ENCODE data around the gene RBMXL3.

Gene RBMXL3

GRCh38 chrX:115233497-115234455, 44.6 kb downstream of the RBMXL3 start, which contains the start of gene LRCH2:
Gene LRCH2, minus strand, starts transcription at chrX:115234096. Its CDS starts 55 bp downstream, at chrX:115234041.
- peak; percentile 7 for DNase-seq

DNA sequence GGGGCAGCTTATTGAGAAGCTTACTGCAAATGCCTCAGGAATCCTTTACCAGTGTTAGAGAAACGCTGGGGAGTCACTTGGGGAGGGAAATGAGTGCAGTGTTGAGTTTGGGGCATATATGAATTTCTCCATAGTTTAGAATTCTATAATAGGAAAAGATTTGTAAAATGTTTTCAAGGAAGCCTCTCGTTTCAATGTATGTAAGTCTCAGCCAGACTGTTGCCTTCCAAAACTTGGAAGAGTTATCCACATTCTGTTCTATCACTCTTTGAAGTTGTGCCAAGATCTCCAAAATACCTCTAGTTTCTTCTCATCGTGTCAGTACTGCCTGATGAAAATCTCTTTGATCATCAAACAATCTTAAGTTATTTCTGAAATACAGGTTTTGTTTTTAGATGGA, 45.3 kb downstream of the RBMXL3 start:
- DNase-seq, result no peak

DNA sequence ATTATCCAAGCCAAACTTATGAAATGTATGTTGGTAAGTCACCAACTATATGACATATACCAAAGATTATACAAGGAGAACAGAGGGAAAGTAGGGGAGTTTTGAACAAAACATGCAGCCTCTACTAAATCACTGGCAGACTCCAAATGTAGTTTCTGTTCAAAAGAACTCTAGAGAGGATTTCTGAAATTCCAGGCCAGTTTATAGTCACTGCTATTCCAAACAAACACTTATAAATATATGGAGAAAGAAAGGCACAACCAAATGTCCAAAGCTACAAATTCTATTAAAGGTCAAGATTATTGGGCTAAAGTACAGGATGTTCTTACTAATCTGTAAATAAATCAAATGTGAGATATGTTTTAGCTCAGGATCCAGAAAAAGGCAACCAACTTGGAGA, 47.4 kb downstream of the RBMXL3 start:
- DNase-seq, result no peak

GRCh38 chrX:115237056-115237455, 47.8 kb downstream of the RBMXL3 start:
- no peak for DNase-seq
